ENCODE results near the gene AGAP3. TPM values are rescaled to one million over a fixed set of nuclear protein-coding genes. Genes with fewer than 3 reads are reported as not detected.

AGAP3 gene
- total and polyA plus RNA-seq, 4 donors: 3.9 to 27.0 (median 17.6) TPM

DNA sequence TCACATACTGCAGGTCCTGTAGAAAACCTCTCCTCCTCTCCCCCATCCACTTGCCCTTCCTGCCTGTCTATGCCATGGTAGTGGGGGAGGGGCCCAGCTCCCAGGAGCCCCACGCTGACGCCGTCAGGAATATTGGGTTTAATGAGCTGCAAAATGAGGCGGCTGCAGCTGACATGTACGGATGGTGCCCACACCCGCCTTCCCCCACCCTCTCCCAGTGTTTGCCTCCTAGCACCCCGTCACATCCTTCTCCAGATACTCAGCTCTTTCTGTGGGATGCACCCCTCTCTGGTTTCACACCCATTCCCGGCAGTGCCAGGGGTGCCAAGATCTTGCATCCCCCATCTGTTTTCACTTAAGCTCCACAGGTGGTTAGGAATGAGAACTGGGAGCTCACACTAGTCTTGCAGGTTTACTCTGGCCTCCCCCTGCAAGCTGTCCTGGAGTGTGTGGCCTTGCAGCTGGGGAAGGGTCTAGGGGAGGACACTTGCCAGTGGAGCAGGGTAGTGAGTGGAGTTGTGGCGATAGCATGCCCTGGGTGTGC, 55.1 kb downstream of the AGAP3 start:
- Histone ChIP-seq H3K36me3 (ENCODE audit: control insufficient read depth in 4 of 4, insufficient read depth in 3 of 4, low read depth in 1 of 4, low read length in 3 of 4) (peaks cover 9 to 61% (median 22%) of the 10 kb centered on the region in 4 donors), H3K9ac (ENCODE audit: low read depth in 1 of 2, low read length in 2 of 2) (no peak overlapping the region)
- 97% methylated on average over 9 of the region's 9 CpGs for WGBS

More for the DNA sequence above, 55.1 kb downstream of the AGAP3 start:
- TF ChIP-seq JUND (IDR thresholded peaks at IDR 0.05) (no peak), RAD21 (IDR thresholded peaks at IDR 0.05) (no peak), YY1 (IDR thresholded peaks at IDR 0.05) (no peak), FOXA2 (IDR thresholded peaks at IDR 0.05) (no peak), TAF1 (conservative IDR thresholded peaks at IDR 0.05) (no peak), HNF4A (conservative IDR thresholded peaks at IDR 0.05) (no peak), GABPA (IDR thresholded peaks at IDR 0.05 in 1 of 2, conservative IDR thresholded peaks at IDR 0.05 in 1 of 2) (no peak), NR2F2 (IDR thresholded peaks at IDR 0.05) (no peak), FOXA1 (IDR thresholded peaks at IDR 0.05) (no peak), SP1 (IDR thresholded peaks at IDR 0.05) (no peak), RXRA (IDR thresholded peaks at IDR 0.05) (no peak)
- TF ChIP-seq, protein P1, sequence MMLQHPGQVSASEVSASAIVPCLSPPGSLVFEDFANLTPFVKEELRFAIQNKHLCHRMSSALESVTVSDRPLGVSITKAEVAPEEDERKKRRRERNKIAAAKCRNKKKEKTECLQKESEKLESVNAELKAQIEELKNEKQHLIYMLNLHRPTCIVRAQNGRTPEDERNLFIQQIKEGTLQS (IDR thresholded peaks at IDR 0.05): no peak
- TF ChIP-seq, protein P2, sequence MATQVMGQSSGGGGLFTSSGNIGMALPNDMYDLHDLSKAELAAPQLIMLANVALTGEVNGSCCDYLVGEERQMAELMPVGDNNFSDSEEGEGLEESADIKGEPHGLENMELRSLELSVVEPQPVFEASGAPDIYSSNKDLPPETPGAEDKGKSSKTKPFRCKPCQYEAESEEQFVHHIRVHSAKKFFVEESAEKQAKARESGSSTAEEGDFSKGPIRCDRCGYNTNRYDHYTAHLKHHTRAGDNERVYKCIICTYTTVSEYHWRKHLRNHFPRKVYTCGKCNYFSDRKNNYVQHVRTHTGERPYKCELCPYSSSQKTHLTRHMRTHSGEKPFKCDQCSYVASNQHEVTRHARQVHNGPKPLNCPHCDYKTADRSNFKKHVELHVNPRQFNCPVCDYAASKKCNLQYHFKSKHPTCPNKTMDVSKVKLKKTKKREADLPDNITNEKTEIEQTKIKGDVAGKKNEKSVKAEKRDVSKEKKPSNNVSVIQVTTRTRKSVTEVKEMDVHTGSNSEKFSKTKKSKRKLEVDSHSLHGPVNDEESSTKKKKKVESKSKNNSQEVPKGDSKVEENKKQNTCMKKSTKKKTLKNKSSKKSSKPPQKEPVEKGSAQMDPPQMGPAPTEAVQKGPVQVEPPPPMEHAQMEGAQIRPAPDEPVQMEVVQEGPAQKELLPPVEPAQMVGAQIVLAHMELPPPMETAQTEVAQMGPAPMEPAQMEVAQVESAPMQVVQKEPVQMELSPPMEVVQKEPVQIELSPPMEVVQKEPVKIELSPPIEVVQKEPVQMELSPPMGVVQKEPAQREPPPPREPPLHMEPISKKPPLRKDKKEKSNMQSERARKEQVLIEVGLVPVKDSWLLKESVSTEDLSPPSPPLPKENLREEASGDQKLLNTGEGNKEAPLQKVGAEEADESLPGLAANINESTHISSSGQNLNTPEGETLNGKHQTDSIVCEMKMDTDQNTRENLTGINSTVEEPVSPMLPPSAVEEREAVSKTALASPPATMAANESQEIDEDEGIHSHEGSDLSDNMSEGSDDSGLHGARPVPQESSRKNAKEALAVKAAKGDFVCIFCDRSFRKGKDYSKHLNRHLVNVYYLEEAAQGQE (IDR thresholded peaks at IDR 0.05): no peak
- TF ChIP-seq, protein P3, sequence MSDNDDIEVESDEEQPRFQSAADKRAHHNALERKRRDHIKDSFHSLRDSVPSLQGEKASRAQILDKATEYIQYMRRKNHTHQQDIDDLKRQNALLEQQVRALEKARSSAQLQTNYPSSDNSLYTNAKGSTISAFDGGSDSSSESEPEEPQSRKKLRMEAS (IDR thresholded peaks at IDR 0.05): no peak
- TF ChIP-seq, protein P4, sequence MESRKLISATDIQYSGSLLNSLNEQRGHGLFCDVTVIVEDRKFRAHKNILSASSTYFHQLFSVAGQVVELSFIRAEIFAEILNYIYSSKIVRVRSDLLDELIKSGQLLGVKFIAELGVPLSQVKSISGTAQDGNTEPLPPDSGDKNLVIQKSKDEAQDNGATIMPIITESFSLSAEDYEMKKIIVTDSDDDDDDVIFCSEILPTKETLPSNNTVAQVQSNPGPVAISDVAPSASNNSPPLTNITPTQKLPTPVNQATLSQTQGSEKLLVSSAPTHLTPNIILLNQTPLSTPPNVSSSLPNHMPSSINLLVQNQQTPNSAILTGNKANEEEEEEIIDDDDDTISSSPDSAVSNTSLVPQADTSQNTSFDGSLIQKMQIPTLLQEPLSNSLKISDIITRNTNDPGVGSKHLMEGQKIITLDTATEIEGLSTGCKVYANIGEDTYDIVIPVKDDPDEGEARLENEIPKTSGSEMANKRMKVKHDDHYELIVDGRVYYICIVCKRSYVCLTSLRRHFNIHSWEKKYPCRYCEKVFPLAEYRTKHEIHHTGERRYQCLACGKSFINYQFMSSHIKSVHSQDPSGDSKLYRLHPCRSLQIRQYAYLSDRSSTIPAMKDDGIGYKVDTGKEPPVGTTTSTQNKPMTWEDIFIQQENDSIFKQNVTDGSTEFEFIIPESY (IDR thresholded peaks at IDR 0.05): no peak
- TF ChIP-seq, protein P5, sequence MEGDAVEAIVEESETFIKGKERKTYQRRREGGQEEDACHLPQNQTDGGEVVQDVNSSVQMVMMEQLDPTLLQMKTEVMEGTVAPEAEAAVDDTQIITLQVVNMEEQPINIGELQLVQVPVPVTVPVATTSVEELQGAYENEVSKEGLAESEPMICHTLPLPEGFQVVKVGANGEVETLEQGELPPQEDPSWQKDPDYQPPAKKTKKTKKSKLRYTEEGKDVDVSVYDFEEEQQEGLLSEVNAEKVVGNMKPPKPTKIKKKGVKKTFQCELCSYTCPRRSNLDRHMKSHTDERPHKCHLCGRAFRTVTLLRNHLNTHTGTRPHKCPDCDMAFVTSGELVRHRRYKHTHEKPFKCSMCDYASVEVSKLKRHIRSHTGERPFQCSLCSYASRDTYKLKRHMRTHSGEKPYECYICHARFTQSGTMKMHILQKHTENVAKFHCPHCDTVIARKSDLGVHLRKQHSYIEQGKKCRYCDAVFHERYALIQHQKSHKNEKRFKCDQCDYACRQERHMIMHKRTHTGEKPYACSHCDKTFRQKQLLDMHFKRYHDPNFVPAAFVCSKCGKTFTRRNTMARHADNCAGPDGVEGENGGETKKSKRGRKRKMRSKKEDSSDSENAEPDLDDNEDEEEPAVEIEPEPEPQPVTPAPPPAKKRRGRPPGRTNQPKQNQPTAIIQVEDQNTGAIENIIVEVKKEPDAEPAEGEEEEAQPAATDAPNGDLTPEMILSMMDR (IDR thresholded peaks at IDR 0.05; ENCODE audit: low read depth, low read length, missing input control): no peak
- H3K9me3 ChIP-seq (ENCODE audit: control insufficient read depth in 4 of 4, low read length in 3 of 4): no peaks in the 10 kb centered on the region
- H3K4me3 ChIP-seq (ENCODE audit: low read depth in 1 of 3, low read length in 3 of 3): no peak overlapping the region
- H3K4me1 ChIP-seq (ENCODE audit: control insufficient read depth in 4 of 4, insufficient read depth in 4 of 4, low read length in 3 of 4): no peaks in the 10 kb centered on the region
- H3K27me3 ChIP-seq (ENCODE audit: control insufficient read depth in 4 of 4, insufficient read depth in 4 of 4, low read length in 3 of 4): no peaks in the 10 kb centered on the region
- H3K27ac ChIP-seq (ENCODE audit: low read depth in 1 of 2, low read length in 2 of 2): no peak overlapping the region
- DNase-seq (ENCODE audit: low spot score): no peak
